Subcutaneous adipose tissue (tissue), 4 donors: ENCODE data around the gene DHX40. TPM values are rescaled to one million over a fixed set of nuclear protein-coding genes. Genes with fewer than 3 reads are reported as not detected.

Experiments
- CTCF ChIP-seq: fragments of 450-650 bp; IDR thresholded peaks from one replicate; pipeline ENCODE4 v1.5.1; 2016; ENCODE audit warnings: low read depth, mild to moderate bottlenecking, control low read depth, antibody characterized with exemption, moderate library complexity
- total RNA-seq, 4 donors: library from RNA; depleted of rRNA; stranded (reverse); fragments of >200 nt; gene quantifications; one replicate each; pipeline ENCODE4 v1.1.0, GENCODE V29; 2016

DHX40 gene
- total RNA-seq, 4 donors from 2014 or later: 41.6 to 54.8 (median 49.3) TPM

DNA sequence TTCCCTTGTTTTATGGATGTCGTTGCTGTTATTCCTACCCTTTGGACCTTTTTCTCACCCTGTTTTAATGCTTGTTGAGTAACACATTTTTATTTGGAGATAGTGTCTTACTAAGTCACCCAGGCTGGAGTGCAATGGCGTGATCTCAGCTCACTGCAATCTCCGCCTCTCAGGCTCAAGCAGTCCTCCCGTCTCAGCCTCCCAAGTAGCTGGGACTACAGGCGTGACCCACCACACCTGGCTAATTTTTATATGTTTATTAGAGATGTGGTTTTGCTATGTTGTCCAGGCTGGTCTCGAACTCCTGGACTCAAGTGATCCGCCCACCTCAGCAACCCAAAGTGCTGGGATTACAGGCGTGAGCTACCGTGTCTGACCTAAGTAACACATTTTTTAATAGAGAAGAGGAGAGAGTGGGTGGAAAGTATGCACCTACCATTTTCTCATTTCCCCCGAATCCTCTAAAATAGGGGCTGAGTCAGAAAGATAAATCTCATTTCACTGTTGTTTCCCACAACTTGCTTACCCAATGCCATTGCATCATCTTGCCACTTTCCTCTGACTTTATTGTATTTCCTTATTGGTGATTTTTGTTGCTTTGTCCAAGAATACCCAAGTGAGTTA, 7.0 kb downstream of the DHX40 start:
- TF ChIP-seq CTCF: no peak

DNA sequence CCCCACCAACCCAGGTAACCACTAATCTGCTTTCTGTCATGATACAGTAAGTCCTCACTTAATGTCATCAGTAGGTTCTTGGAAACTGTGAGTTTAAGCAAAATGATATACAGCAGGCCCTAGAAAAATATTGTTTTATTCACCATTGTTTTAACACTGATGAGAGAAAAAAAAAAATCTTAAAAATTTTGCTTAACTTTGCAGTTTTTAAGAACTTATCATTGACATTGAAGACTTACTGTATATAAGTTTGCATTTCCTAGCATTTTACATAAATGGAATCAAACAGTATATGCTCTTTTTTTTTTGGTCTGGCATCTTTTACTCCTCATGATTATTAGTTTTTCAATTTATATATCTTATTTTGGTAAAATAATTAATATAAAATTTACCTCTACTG, 34.8 kb downstream of the DHX40 start:
- no peak for TF ChIP-seq CTCF

DNA sequence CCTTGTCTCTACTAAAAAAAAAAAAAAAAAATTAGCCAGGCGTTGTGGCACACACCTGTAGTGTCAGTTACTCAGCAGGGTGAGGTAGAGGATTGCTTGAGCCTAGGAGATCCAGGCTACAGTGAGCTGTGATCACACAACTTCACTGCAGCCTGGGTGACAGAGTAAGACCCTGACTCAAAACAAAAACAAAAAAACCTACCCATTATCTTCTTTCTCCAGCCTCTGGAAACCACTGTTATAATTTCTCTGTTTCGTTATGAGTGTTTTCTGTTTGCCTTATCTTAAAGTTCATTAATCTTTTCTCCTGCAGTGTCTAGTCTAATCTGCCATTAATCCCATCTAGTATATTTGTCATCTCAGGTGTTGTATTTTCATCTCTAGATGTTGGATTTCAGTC, 35.7 kb downstream of the DHX40 start:
- TF ChIP-seq CTCF: no peak

DNA sequence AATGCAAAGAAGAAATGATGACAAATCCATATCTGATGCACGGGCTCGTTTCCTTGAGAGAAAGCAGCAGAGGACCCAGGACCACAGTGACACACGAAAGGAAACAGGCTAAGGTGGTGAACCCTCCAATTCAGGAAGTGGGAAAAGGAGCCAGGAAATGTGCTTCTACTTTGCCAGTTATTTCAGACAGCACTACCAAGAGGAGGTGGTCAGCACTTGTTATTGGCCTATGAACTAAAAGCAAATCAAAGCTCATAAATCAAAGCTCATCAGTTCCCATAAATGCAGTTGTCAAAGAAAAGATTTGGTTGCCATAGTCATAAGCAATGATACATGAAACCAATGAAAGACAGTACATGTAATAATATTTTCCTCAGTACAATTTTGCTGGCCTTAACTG, 41.7 kb downstream of the DHX40 start:
- no peak for TF ChIP-seq CTCF

DNA sequence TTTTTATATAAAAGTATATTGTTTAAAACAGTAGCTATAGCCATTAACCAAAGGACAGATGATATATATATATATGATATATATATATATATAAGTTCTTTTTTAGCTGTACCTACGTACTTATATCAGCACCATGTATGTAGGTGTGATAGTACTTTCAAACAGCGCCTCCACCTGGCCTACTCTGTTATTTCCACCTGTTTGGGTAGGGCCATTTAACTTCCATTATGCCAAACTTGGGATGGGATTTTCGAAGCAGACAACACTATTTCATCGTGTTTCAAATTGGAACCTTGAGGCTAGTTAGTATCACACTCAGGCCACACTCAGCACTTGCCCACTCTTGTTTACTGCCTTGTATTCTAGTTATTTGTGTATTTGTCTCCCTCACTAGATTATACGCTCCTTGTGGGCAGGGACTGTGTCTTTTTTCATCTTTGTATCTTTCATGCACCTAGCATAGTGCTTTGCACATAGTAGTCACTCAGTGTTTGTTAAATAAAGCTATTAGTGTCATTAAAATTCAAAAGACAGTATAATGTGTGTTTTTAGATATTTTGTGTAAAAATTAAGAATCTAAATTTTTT, 42.5 kb downstream of the DHX40 start:
- TF ChIP-seq CTCF: no peak

- TF ChIP-seq CTCF: no peak
These were observed 46.1 kb downstream of the DHX40 start for GRCh38 chr17:59611503-59611902.

- no peak for TF ChIP-seq CTCF
These were observed 51.0 kb downstream of the DHX40 start for GRCh38 chr17:59616253-59616920.
